Lower leg skin (tissue), 4 donors: ENCODE results near the gene G6PC2. TPM values are rescaled to one million over a fixed set of nuclear protein-coding genes. Genes with fewer than 3 reads are reported as not detected.

Experiments
- DNase-seq, 2 donors: peaks; one replicate each; pipeline ENCODE4 v3.0.0-alpha.2; 2019; ENCODE audit warnings: low spot score in 2 of 2
- H3K4me3 ChIP-seq: fragments of 200-600 bp; sonication (generic); 2 replicates; pipeline ENCODE4 v1.5.1; 2017; ENCODE audit warnings: mild to moderate bottlenecking, low read depth; ENCODE audit not compliant: poor library complexity, severe bottlenecking
- CTCF ChIP-seq, 3 donors: fragments of 450-650 bp; IDR thresholded peaks; one replicate each; pipeline ENCODE4 v1.5.1; 2016; ENCODE audit warnings: antibody characterized with exemption in 3 of 3, mild to moderate bottlenecking in 3 of 3, moderate library complexity in 2 of 3
- POLR2A ChIP-seq, 2 donors: fragments of 450-650 bp; IDR thresholded peaks; one replicate each; pipeline ENCODE4 v1.6.1; 2016 to 2017; ENCODE audit warnings: antibody characterized with exemption in 2 of 2, mild to moderate bottlenecking in 1 of 2, moderate library complexity in 1 of 2
- WGBS, 2 donors: methylation state at CpG; one replicate each; pipeline ENCODE4 v1.1.5; 2018; 5-methylcytosine and 5-hydroxymethylcytosine counted together
- intact Hi-C: fragments of 100-400 bp; cut with DNase I; formaldehyde crosslinking; loops from one replicate; pipeline ENCODE4 v1.15.0; 2023; ENCODE audit warnings: low total_unique reads
- total RNA-seq, 4 donors: library from RNA; depleted of rRNA; stranded (reverse); fragments of >200 nt; gene quantifications; one replicate each; pipeline ENCODE4 v1.1.0, GENCODE V29; 2016

Gene G6PC2
- total RNA-seq, 4 donors from 2014 or later = not detected

- H3K4me3 ChIP-seq = no peak overlapping the region
- no peak for TF ChIP-seq POLR2A (IDR thresholded peaks at IDR 0.05)
- TF ChIP-seq CTCF (IDR thresholded peaks at IDR 0.05) = no peak
- 79 to 86% methylated on average over 1 of the region's 1 CpG for WGBS, 2 donors
- DNase-seq = no peak
- intact Hi-C loops = no loop called here
These were observed 3.6 kb upstream of the G6PC2 start for GRCh38 chr2:168897449-168897848.

GRCh38 chr2:168903888-168904287 lies 2.8 kb downstream of the G6PC2 start:
- intact Hi-C loops = no loop called here
- no peak for DNase-seq
- no peak overlapping the region for H3K4me3 ChIP-seq
- TF ChIP-seq CTCF (IDR thresholded peaks at IDR 0.05) = no peak
- TF ChIP-seq POLR2A (IDR thresholded peaks at IDR 0.05) = no peak
- 90 to 93% methylated on average over 2 of the region's 2 CpGs for WGBS, 2 donors

- H3K4me3 ChIP-seq = no peak overlapping the region
- TF ChIP-seq CTCF (IDR thresholded peaks at IDR 0.05) (no peak), POLR2A (IDR thresholded peaks at IDR 0.05) (no peak)
- WGBS, 2 donors = 91 to 92% methylated on average over 3 of the region's 3 CpGs
- intact Hi-C loops = no loop called here
- no peak for DNase-seq
These were observed 3.3 kb downstream of the G6PC2 start for GRCh38 chr2:168904358-168904757.

GRCh38 chr2:168907940-168908662 lies 7.0 kb downstream of the G6PC2 start:
- TF ChIP-seq POLR2A (IDR thresholded peaks at IDR 0.05) (no peak), CTCF (IDR thresholded peaks at IDR 0.05) (no peak)
- intact Hi-C loops = no loop called here
- no peak for DNase-seq
- 92 to 93% methylated on average over 8 of the region's 8 CpGs for WGBS, 2 donors
- no peak overlapping the region for H3K4me3 ChIP-seq

- 48 to 65% methylated on average over 5 of the region's 5 CpGs for WGBS, 2 donors
- no peak for DNase-seq
- intact Hi-C loops = no loop called here
- TF ChIP-seq CTCF (IDR thresholded peaks at IDR 0.05) (no peak), POLR2A (IDR thresholded peaks at IDR 0.05) (no peak)
- H3K4me3 ChIP-seq = no peak overlapping the region
These were observed 9.2 kb downstream of the G6PC2 start for GRCh38 chr2:168910330-168910729.

- TF ChIP-seq CTCF (IDR thresholded peaks at IDR 0.05) = no peak
- no peak for TF ChIP-seq POLR2A (IDR thresholded peaks at IDR 0.05)
- H3K4me3 ChIP-seq = no peak overlapping the region
- 46 to 56% methylated on average over 6 of the region's 6 CpGs for WGBS, 2 donors
- DNase-seq = no peak
- intact Hi-C loops = no loop called here
These were observed 11.4 kb downstream of the G6PC2 start for GRCh38 chr2:168912466-168912865.
